SU-DHL-6 (cell line): ENCODE data around the gene EFTUD2.

Experiments
- CTCF ChIP-seq: fragments of 200-600 bp; sonication (generic); IDR thresholded peaks from one replicate; pipeline ENCODE4 v1.5.1; 2017; ENCODE audit warnings: antibody characterized with exemption, mild to moderate bottlenecking, low read length, moderate library complexity; ENCODE audit not compliant: insufficient read depth, poor library complexity, severe bottlenecking
- EZH2phosphoT487 ChIP-seq: fragments of 200-600 bp; sonication (generic), shearing (Covaris generic); conservative IDR thresholded peaks from 2 replicates; pipeline ENCODE4 v1.6.1; 2018; ENCODE audit warnings: mild to moderate bottlenecking, antibody characterized with exemption, low read length, moderate library complexity, mixed read lengths

- TF ChIP-seq CTCF (no peak), EZH2phosphoT487 (no peak)
These were observed 70.2 kb downstream of the EFTUD2 start for GRCh38 chr17:44828919-44829522.
